HG03280 (cell line): Measurements from ENCODE around the gene ZSCAN30.

Experiments used
- ATAC-seq: cut with Tn5 transposase; IDR thresholded peaks from one replicate; pipeline ENCODE4 v1.9.1; 2021; ENCODE audit warnings: mild to moderate bottlenecking, moderate library complexity; ENCODE audit not compliant: unreplicated experiment

The ZSCAN30 gene

DNA sequence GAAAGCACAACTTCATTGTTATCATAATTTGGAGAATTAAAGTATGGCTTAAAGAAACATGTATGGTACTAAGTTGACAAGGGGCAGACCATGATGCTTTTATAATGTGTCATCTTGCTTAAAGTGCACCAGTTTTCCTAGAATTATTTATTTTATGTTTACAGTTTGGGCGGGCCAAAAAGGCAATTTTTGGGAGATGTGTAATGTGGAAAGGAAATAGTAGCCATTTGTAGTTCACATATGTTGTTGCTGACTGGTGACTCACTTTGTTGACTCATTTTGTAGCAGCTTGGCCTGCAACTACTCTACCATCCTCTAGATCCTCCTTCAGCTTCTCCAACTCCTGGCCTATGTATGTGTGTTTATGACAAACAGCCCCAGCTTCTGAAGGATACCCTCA is 7.7 kb downstream of the ZSCAN30 start:
- no peak for ATAC-seq

DNA sequence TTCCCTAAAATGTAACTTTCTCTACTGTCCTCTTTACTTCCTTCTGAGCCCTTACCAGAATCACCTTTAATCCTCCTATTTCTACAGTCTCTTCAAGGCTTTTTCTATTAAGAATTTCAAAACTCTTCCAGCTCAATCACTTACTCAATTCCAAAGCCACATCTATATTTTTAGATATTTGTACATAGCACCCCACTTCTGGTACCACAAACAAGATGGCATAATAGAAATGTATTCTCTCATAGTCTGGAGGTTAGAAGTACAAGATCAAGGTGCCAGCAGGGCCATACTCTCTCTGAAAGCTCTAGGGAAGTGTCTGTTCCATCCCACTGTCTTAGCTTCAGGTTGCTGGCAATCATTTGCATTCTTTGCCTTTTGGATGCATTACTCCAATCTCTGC is 11.1 kb downstream of the ZSCAN30 start:
- ATAC-seq, result no peak

DNA sequence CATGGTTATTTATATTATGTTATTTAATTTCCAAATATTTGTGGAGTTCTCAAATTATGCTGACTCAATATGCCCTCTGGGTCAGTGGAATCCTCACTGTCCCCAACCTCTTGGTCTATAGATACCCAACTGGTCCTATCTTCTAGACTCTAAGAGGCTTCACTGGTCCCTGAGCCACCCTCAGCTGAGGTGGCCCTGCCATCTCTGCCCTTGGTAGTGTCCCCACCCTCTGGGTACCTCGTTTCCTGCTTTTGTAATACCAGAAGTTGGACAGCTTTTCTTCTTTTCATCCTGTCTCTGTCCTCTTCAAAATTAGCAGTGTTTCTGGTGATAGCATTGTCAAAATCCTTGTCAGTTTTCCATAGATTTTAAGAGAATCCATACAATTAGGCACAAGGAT is 11.9 kb downstream of the ZSCAN30 start:
- ATAC-seq, result no peak

DNA sequence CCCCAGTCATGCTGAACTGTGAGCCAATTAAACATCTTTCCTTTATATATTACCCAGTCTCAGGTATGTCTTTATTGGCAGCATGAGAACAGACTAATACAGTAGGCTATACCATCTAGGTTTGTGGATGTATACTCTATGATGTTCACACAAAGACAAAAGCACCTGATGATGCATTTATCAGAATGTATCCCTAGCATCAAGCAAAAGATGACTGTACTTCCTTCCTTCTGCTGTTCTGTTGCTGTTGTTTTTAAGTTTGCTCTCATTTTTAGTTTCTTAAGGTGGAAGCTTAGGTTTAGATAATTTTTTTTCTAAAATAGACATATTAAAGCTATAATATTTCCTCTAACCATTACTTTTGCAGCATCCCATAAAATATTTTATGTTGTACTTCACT is 12.4 kb downstream of the ZSCAN30 start:
- no peak for ATAC-seq

DNA sequence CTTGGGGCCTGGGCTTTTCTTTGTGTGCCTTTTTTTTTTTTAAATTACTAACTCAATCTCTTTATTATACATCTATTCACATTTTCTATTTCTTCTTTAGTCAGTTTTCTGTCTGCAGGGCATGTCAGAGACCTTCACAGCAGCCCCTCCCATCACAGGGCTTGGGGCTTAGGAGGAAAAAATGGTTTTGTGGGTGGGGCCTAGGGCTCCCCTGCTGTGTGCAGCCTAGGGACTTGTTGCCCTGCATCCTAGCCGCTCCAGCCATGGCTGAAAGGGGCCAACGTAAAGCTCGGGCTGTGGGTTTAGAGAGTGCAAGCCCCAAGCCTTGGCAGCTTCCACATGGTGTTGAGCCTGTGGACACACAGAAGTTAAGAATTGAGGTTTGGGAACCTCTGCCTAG is 13.8 kb downstream of the ZSCAN30 start:
- ATAC-seq, result no peak

DNA sequence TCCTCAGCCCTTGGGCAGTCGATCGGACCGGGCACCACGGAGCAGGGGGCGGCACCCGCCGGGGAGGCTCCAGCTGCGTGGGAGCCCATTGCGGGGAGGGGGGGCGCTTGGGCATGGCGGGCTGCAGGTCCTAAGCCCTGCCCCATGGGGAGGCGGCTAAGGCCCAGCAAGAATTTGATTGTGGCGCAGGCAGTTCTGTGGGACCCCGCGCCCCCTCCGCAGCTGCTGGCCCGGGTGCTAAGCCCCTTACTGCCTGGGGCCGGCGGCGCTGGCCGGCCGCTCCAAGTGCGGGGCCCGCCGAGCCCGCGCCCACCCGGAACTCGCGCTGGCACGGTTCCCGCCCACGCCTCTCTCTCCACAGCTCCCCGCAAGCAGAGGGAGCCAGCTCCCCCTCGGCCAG is 18.4 kb downstream of the ZSCAN30 start:
- no peak for ATAC-seq

DNA sequence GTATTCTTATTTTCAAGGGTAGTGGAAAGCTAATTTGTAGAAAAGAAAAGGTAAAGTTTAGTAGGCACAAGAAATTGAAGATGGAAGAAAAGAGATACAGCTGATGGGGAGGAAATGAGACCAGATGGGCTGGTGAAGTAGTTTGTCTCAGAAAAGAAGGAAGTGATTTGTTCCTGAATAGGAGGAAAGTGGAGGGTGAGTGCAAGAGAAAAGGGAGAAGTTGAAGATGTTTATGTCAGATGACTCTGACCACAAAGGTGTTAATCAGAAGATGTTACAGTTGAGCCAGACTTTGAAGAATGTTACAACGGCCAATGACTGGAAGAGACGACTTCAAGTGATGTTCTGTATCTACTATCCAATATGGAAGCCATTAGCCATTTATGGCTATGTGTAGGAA is 21.2 kb downstream of the ZSCAN30 start:
- ATAC-seq, result no peak

DNA sequence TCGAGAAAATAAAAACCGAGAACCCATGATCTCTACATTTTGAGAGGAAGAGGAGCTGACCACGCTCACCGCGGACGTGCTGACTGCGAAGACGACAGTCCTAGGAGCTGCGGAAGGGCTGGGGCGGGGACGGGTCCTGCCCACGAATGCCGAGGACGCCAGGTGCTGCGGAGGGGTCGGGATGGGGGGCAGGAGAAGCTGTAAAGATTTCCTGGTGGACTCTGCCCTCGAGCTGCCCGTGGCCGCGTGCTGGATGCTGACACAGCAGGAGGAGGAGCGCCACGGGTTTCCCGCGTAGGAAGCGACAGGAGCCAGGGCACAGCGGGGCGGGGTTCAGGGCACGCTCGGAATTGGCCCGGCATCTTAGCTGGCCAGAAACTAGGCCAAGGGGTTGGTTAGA is 22.2 kb downstream of the ZSCAN30 start:
- ATAC-seq, result no peak

- no peak for ATAC-seq
Observed at GRCh38 chr18:35267161-35267651, 22.8 kb downstream of the ZSCAN30 start.

GRCh38 chr18:35264409-35264808 is 25.6 kb downstream of the ZSCAN30 start:
- ATAC-seq, result no peak

DNA sequence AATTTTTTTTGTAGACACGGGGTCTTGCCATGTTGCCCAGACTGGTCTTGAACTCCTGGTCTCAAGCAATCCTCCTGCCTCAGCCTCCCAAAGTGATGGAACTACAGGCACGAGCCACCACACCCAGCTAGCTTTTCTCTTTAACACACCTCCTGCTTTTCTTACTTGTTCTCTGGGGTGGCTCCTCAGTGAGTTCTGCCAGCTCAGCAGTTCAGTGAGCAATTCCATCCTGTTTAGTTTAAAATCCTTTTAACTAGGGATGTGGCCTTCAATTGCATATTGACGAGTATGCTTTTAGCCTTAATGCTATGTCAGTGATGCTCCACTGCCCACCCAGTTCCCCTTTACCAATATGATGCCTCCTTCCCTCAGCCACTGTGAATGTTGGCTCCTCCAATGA is 33.1 kb downstream of the ZSCAN30 start:
- ATAC-seq, result no peak

DNA sequence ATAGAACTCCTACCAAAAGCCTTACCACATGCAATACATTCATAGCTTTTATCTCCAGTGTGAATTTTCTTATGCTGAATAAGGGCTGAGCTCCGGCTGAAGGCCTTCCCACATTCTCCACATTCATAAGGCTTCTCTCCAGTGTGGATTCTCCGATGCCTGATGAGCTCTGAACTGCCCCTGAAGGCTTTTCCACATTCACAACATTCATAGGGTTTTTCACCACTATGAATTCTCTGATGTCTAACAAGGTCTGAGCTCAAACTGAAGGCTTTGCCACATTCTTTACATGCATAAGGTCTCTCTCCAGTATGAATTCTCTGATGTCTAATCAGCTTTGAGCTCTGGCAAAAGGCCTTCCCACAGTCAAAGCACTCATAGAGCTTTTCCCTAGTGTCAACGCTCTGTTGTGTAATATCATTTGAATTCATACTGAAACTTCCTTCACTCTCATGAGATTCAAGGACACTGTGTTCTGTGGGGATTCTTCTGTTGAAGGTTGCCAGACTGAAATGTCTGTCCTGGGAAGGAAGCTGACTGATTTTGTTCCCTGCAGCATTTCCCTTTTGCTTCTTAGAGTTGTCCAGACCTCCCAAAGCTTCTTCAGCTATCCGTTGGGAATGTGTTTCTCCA is 36.3 kb downstream of the ZSCAN30 start:
- no peak for ATAC-seq

GRCh38 chr18:35252466-35252865 is 37.6 kb downstream of the ZSCAN30 start:
- ATAC-seq, result no peak

DNA sequence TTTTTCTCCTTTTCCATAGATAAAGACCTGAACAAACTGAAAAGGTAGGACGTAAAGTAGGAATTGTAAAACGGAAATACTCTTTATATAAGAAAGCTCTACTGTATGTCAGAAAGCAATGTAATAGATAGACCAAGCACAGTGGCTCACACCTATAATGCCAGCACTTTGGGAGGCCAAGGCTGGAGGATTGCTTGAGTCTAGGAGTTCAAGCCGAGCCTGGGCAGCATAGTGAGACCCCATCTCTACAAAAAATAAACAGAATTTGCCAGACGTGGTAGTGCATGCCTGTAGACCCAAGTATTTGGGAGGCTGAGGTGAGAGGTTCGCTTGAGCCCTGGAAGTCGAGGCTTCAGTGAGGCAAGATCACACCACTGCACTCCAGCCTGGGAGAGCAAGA is 41.6 kb downstream of the ZSCAN30 start:
- no peak for ATAC-seq

DNA sequence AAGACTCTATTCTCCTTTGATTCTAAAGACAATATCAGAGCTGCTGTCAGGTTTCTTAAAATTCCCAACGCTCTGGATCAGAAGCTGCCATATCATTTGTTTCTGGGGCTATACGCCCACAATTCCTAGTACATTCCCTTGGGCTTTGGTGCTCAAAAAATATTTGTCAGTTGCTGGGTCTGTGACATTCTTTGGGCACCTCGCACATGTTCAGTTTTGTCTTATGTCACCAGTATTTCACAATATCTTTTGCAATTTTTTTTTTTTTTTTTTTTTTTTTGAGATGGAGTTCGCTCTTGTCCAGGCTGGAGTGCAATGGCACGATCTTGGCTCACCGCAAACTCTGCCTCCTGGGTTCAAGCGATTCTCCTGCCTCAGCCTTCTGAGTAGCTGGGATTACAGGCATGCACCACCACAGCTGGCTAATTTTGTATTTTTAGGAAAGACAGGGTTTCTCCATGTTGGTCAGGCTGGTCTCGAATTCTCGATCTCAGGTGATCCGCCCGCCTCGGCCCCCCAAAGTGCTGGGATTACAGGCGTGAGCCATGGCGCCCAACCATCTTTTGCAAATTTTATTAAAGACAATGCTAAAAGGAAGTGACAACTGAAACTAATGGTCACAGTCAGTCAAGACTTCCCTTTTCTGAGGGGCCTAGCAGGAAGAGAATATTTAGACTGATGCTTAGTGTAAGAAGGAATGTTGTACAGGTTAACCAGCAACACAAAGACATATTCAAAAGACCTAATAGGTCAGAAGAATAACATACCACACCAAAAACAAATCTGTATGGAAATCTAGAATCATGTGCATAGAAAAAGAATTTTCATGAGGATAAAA is 42.4 kb downstream of the ZSCAN30 start:
- ATAC-seq, result no peak

- no peak for ATAC-seq
Observed at GRCh38 chr18:35246831-35247230, 43.2 kb downstream of the ZSCAN30 start.

DNA sequence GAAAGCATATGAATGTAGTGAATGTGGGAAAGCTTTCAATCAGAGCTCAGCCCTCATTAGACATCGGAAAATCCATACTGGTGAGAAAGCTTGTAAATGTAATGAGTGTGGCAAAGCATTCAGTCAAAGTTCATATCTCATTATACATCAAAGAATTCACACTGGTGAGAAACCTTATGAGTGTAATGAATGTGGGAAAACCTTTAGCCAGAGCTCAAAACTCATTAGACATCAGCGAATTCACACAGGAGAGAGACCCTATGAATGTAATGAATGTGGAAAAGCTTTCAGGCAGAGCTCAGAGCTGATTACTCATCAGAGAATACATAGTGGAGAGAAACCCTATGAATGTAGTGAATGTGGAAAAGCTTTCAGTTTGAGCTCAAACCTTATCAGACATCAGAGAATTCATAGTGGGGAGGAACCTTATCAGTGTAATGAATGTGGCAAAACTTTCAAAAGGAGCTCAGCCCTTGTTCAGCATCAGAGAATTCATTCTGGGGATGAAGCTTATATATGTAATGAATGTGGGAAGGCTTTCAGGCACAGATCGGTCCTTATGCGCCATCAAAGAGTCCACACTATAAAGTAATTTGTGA is 44.2 kb downstream of the ZSCAN30 start:
- no peak for ATAC-seq

- no peak for ATAC-seq
Observed at GRCh38 chr18:35244671-35245070, 45.4 kb downstream of the ZSCAN30 start.

GRCh38 chr18:35242426-35242825 is 47.6 kb downstream of the ZSCAN30 start:
- ATAC-seq, result no peak

GRCh38 chr18:35241448-35241804 is 48.6 kb downstream of the ZSCAN30 start:
- peak; percentile 9 for ATAC-seq

DNA sequence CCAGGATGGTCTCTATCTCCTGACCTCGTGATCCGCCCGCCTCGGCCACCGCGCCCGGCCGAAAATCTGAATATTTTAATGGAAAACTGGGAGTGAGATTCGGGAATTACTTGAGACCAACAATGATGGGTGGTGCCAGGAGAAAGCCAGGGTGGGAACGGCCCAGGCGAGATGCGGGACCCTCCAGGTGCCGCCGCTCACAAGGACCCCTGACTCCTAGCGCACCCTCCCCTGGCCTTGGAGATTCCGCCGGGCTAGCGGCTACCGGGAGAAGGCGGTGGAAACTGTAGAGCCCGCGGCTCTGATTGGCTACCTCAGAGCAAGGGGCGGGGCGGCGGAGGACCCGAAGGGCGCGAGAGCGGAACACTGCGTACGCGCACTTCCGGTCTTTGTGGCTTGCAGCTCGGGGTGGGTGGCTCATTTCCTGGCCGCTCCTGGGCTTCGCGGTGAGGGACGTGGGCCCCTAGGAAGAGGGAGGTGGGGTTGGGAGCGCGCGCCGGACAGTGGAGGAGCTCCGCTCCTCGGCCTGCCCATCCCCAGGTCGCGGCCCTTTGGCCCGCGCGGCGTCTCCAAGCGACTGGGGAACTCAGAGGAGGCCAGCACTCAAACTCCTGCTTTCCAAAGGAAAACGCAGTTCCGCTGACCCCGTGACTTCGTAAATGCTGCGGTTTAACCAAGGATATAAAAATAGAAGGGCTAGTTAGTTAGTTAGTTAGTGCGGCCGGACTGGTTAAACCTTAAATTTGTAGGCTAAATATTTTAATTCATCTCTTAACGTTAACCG is 49.2 kb downstream of the ZSCAN30 start, which contains the start of gene ZNF397:
Gene ZNF397 (plus strand): TSS at position 371 of the 784 bp plus-strand sequence. CDS start 1,437 bp downstream, outside the sequence.
- peak; percentile 99 for ATAC-seq
